ENCODE measurements around the gene SLC8A3.

Gene SLC8A3

GRCh38 chr14:70034257-70034656 lies 154.5 kb downstream of the SLC8A3 start:
- no peak for DNase-seq
- no peaks in the 10 kb centered on the region for H3K4me1 ChIP-seq (ENCODE audit: control insufficient read depth, insufficient read depth, low read length, poor library complexity, severe bottlenecking)
- no peaks in the 10 kb centered on the region for H3K27me3 ChIP-seq (replicated peaks; ENCODE audit: control insufficient read depth, insufficient read depth, low read length, poor library complexity, severe bottlenecking)
- H3K9me3 ChIP-seq (ENCODE audit: control insufficient read depth, low read length) = no peaks in the 10 kb centered on the region
- H3K4me3 ChIP-seq (ENCODE audit: insufficient read depth, low read depth, low read length, poor library complexity, severe bottlenecking) = no peak overlapping the region
- H3K36me3 ChIP-seq (ENCODE audit: control insufficient read depth, insufficient read depth, low read length) = no peaks in the 10 kb centered on the region
- no peak overlapping the region for H3K27ac ChIP-seq (ENCODE audit: insufficient read depth, low read length, poor library complexity, severe bottlenecking)

- Histone ChIP-seq H3K4me3 (ENCODE audit: insufficient read depth, low read depth, low read length, poor library complexity, severe bottlenecking) (no peak overlapping the region), H3K27me3 (replicated peaks; ENCODE audit: control insufficient read depth, insufficient read depth, low read length, poor library complexity, severe bottlenecking) (no peaks in the 10 kb centered on the region), H3K9me3 (ENCODE audit: control insufficient read depth, low read length) (no peaks in the 10 kb centered on the region), H3K27ac (ENCODE audit: insufficient read depth, low read length, poor library complexity, severe bottlenecking) (no peak overlapping the region), H3K36me3 (ENCODE audit: control insufficient read depth, insufficient read depth, low read length) (no peaks in the 10 kb centered on the region), H3K4me1 (ENCODE audit: control insufficient read depth, insufficient read depth, low read length, poor library complexity, severe bottlenecking) (no peaks in the 10 kb centered on the region)
- DNase-seq = no peak
Measured at GRCh38 chr14:70033561-70033960, 155.2 kb downstream of the SLC8A3 start.

GRCh38 chr14:70033116-70033515 lies 155.6 kb downstream of the SLC8A3 start:
- no peaks in the 10 kb centered on the region for H3K27me3 ChIP-seq (replicated peaks; ENCODE audit: control insufficient read depth, insufficient read depth, low read length, poor library complexity, severe bottlenecking)
- DNase-seq = no peak
- H3K4me1 ChIP-seq (ENCODE audit: control insufficient read depth, insufficient read depth, low read length, poor library complexity, severe bottlenecking) = no peaks in the 10 kb centered on the region

GRCh38 chr14:70032447-70032846 lies 156.3 kb downstream of the SLC8A3 start:
- H3K27me3 ChIP-seq (replicated peaks; ENCODE audit: control insufficient read depth, insufficient read depth, low read length, poor library complexity, severe bottlenecking) = no peaks in the 10 kb centered on the region
- DNase-seq = no peak
- no peak overlapping the region for H3K4me3 ChIP-seq (ENCODE audit: insufficient read depth, low read depth, low read length, poor library complexity, severe bottlenecking)
- H3K9me3 ChIP-seq (ENCODE audit: control insufficient read depth, low read length) = no peaks in the 10 kb centered on the region
- no peak overlapping the region for H3K27ac ChIP-seq (ENCODE audit: insufficient read depth, low read length, poor library complexity, severe bottlenecking)
- no peaks in the 10 kb centered on the region for H3K4me1 ChIP-seq (ENCODE audit: control insufficient read depth, insufficient read depth, low read length, poor library complexity, severe bottlenecking)
- H3K36me3 ChIP-seq (ENCODE audit: control insufficient read depth, insufficient read depth, low read length) = no peaks in the 10 kb centered on the region

More at GRCh38 chr14:70033116-70033515, 155.6 kb downstream of the SLC8A3 start:
- Histone ChIP-seq H3K4me3 (ENCODE audit: insufficient read depth, low read depth, low read length, poor library complexity, severe bottlenecking) (no peak overlapping the region), H3K27ac (ENCODE audit: insufficient read depth, low read length, poor library complexity, severe bottlenecking) (no peak overlapping the region), H3K36me3 (ENCODE audit: control insufficient read depth, insufficient read depth, low read length) (no peaks in the 10 kb centered on the region), H3K9me3 (ENCODE audit: control insufficient read depth, low read length) (no peaks in the 10 kb centered on the region)

GRCh38 chr14:70032016-70032415 lies 156.7 kb downstream of the SLC8A3 start:
- no peak overlapping the region for H3K27ac ChIP-seq (ENCODE audit: insufficient read depth, low read length, poor library complexity, severe bottlenecking)
- no peaks in the 10 kb centered on the region for H3K36me3 ChIP-seq (ENCODE audit: control insufficient read depth, insufficient read depth, low read length)
- no peaks in the 10 kb centered on the region for H3K9me3 ChIP-seq (ENCODE audit: control insufficient read depth, low read length)
- DNase-seq = no peak
- no peaks in the 10 kb centered on the region for H3K27me3 ChIP-seq (replicated peaks; ENCODE audit: control insufficient read depth, insufficient read depth, low read length, poor library complexity, severe bottlenecking)
- no peak overlapping the region for H3K4me3 ChIP-seq (ENCODE audit: insufficient read depth, low read depth, low read length, poor library complexity, severe bottlenecking)
- no peaks in the 10 kb centered on the region for H3K4me1 ChIP-seq (ENCODE audit: control insufficient read depth, insufficient read depth, low read length, poor library complexity, severe bottlenecking)

- Histone ChIP-seq H3K9me3 (ENCODE audit: control insufficient read depth, low read length) (no peaks in the 10 kb centered on the region), H3K4me3 (ENCODE audit: insufficient read depth, low read depth, low read length, poor library complexity, severe bottlenecking) (no peak overlapping the region), H3K4me1 (ENCODE audit: control insufficient read depth, insufficient read depth, low read length, poor library complexity, severe bottlenecking) (no peaks in the 10 kb centered on the region), H3K36me3 (ENCODE audit: control insufficient read depth, insufficient read depth, low read length) (no peaks in the 10 kb centered on the region), H3K27me3 (replicated peaks; ENCODE audit: control insufficient read depth, insufficient read depth, low read length, poor library complexity, severe bottlenecking) (no peaks in the 10 kb centered on the region), H3K27ac (ENCODE audit: insufficient read depth, low read length, poor library complexity, severe bottlenecking) (no peak overlapping the region)
- DNase-seq = no peak
Measured at GRCh38 chr14:70029296-70030132, 159.2 kb downstream of the SLC8A3 start.

GRCh38 chr14:70027785-70028428 lies 160.8 kb downstream of the SLC8A3 start:
- no peaks in the 10 kb centered on the region for H3K9me3 ChIP-seq (ENCODE audit: control insufficient read depth, low read length)
- H3K36me3 ChIP-seq (ENCODE audit: control insufficient read depth, insufficient read depth, low read length) = no peaks in the 10 kb centered on the region
- H3K4me1 ChIP-seq (ENCODE audit: control insufficient read depth, insufficient read depth, low read length, poor library complexity, severe bottlenecking) = no peaks in the 10 kb centered on the region
- H3K4me3 ChIP-seq (ENCODE audit: insufficient read depth, low read depth, low read length, poor library complexity, severe bottlenecking) = no peak overlapping the region
- DNase-seq = peak in 2 of 3 donors; percentile 4 to 17
- H3K27me3 ChIP-seq (replicated peaks; ENCODE audit: control insufficient read depth, insufficient read depth, low read length, poor library complexity, severe bottlenecking) = no peaks in the 10 kb centered on the region
- no peak overlapping the region for H3K27ac ChIP-seq (ENCODE audit: insufficient read depth, low read length, poor library complexity, severe bottlenecking)

- Histone ChIP-seq H3K27me3 (replicated peaks; ENCODE audit: control insufficient read depth, insufficient read depth, low read length, poor library complexity, severe bottlenecking) (no peaks in the 10 kb centered on the region), H3K9me3 (ENCODE audit: control insufficient read depth, low read length) (no peaks in the 10 kb centered on the region), H3K4me3 (ENCODE audit: insufficient read depth, low read depth, low read length, poor library complexity, severe bottlenecking) (no peak overlapping the region), H3K4me1 (ENCODE audit: control insufficient read depth, insufficient read depth, low read length, poor library complexity, severe bottlenecking) (peaks cover 1% of the 10 kb centered on the region), H3K27ac (ENCODE audit: insufficient read depth, low read length, poor library complexity, severe bottlenecking) (no peak overlapping the region), H3K36me3 (ENCODE audit: control insufficient read depth, insufficient read depth, low read length) (no peaks in the 10 kb centered on the region)
- no peak for DNase-seq
Measured at GRCh38 chr14:70023871-70024270, 164.9 kb downstream of the SLC8A3 start.

GRCh38 chr14:70022771-70023445 lies 165.8 kb downstream of the SLC8A3 start:
- no peak for DNase-seq
- no peaks in the 10 kb centered on the region for H3K27me3 ChIP-seq (replicated peaks; ENCODE audit: control insufficient read depth, insufficient read depth, low read length, poor library complexity, severe bottlenecking)
- H3K9me3 ChIP-seq (ENCODE audit: control insufficient read depth, low read length) = no peaks in the 10 kb centered on the region
- H3K27ac ChIP-seq (ENCODE audit: insufficient read depth, low read length, poor library complexity, severe bottlenecking) = no peak overlapping the region
- H3K4me3 ChIP-seq (ENCODE audit: insufficient read depth, low read depth, low read length, poor library complexity, severe bottlenecking) = no peak overlapping the region
- no peaks in the 10 kb centered on the region for H3K36me3 ChIP-seq (ENCODE audit: control insufficient read depth, insufficient read depth, low read length)
- peaks cover 4% of the 10 kb centered on the region for H3K4me1 ChIP-seq (ENCODE audit: control insufficient read depth, insufficient read depth, low read length, poor library complexity, severe bottlenecking)
